ENCODE data around the gene HOXA3.

- TF ChIP-seq CTCF (conservative IDR thresholded peaks at IDR 0.05; ENCODE audit: low read depth, low read length) (no peak), EZH2 (IDR thresholded peaks at IDR 0.05; ENCODE audit: low read length, unreplicated experiment) (no peak), EZH2phosphoT487 (IDR thresholded peaks at IDR 0.05; ENCODE audit: borderline replicate concordance, low read length) (no peak)
These were observed 19.4 kb downstream of the HOXA3 start for GRCh38 chr7:27132978-27133377.

Data from PC-3 (cell line).